ENCODE results near the gene CHRND.

CHRND gene

DNA sequence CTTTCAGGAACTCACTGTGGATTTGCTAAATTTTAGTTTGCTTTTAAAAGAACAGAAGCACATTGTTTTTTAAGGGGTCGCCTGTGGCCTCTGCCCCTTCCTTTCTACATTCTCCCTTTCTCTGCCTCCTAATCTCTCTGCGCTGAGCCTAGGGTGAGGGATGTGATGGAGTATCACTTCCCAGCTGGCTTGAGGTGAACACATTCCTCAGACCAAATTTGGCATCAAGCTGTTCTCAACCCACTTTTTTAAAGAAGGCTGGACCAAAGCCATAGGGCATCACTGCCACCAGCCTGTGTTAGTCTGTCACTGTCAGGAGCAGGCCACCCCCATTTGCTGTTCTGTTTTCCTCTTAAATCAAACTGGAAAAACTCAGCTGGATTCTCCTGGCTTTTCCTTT is 51.9 kb downstream of the CHRND start:
- DNase-seq = no peak

DNA sequence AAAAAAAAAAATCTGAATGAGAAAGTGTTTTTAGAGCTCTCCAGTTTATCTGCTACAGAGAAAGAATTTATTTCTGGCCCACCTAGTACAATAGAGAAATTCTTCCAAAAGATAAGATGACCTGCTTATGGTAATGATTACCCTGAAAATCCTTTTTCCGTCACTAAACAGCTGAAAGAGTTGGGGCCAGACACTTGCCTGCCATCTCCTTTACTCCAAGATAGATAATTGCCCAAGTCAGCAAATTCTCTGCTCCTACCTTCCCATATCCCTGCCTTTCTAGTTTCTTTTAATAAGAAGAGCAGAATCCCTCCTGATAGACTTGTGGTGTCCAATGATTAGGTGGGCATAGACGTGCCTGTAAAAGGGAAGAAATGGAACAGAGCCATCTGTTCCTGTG is 52.7 kb downstream of the CHRND start:
- DNase-seq = no peak

DNA sequence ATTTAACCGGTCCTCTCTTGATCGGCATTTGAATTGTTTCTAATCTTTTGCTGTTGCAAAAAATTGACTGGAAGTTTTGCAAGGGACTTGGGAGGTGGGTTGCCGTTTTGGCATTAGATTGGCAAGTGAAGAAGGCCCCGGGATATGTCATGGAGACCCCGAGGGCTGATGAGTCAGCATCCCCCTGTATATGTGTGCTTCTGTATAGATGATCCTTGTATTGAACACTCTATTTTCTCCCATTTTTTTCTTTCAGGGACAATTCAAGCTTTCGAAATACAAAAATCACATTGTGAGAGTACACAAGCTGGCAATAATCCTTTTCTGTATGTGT is 54.7 kb downstream of the CHRND start:
- DNase-seq = no peak

DNA sequence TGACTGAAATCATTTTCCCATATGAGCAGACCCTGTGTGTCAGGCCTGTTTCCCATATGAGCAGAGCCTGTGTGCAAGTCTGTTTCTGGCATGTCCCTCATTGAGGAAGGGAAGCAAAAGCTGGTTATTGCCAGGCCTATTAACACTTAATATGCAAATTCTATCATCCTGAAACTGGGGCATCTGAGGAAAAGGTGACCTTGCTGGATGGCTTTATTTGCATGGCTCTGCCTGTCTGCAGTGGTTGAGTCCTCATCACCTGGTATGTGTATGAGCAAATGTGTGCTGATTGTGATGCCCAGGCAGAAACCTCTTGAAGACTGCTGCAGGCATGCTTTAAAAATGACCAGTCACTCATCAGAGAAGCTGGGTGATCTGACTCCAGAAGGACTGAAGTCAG is 55.8 kb downstream of the CHRND start:
- no peak for DNase-seq

DNA sequence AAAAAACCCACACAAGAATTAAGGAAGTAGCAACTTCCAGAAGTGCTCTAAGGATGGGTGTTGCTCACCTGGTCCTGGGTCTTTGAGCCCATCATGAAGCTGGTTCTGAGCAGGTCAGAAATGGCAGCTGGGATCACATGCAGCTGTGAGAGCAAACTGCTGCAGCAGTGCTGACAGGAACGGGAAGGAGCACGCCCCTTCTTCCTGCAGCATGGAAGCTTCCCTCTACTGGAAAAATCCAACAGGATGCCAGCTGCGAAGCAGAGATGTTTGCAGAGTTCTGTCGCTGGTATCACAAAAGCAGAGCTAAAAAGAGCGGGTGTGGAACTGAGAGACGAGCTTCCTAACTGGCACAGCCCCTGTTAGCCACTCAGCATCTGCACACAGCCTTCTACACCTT is 58.3 kb downstream of the CHRND start:
- DNase-seq = no peak

All from NCI-H2029 (cell line).